Activated T-cell treated with anti-CD3 and anti-CD28 coated beads for 24 hours (primary cell): ENCODE data around the gene RPP38.

Experiments used
- DNase-seq: peaks from one replicate; pipeline ENCODE4 v3.0.0-alpha.2; 2020; ENCODE audit warnings: low read depth

Gene RPP38

DNA sequence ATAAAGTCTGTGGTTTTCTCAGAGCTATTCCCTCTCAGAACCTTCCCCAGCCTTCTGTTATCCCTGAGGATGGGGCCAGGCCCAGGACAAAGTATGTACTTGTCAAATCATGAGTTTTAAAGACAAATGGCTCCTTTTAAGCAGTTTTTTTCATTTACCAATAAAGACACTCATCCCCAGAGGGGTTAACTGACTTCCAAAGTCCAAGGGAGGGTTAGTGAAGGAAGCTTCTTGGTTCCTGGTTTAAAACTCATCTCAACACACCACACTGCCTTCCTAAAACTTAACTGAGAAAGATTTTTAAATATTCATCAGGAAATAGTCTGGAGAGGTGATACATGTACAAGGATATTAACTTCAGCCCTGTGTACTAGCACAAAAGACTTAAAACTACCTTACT lies 55.4 kb downstream of the RPP38 start:
- no peak for DNase-seq
